ENCODE measurements around the gene TACC2. TPM values are rescaled to one million over a fixed set of nuclear protein-coding genes. Genes with fewer than 3 reads are reported as not detected.

Gene TACC2
- total RNA-seq, 1 experiment from 2014 or later, result 15.8 TPM

DNA sequence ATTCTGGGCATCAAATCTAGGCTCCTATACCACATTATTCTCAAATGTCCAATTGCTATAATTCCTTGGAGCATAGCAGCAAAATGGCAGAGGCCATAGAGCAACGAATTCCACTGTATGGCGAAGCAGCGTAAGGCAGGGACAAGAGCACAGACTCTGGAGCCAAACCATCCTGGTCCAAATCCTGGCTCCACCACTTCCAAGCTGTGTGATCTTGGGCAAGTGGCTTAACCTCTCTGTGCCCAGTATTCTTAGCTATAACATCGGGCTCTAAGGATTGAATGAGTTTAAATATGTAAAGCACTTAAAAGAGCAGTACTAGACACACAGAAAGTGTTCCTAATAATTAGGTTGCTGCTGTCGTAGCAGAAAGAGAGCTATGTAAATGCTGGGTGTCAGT, 56.2 kb downstream of the TACC2 start:
- Histone ChIP-seq H2AFZ (no peak overlapping the region), H3K27me3 (ENCODE audit: insufficient read depth, low read depth) (no peaks in the 10 kb centered on the region), H3K4me3 (no peak overlapping the region), H3K36me3 (ENCODE audit: low read depth) (no peaks in the 10 kb centered on the region), H3K9me3 (ENCODE audit: insufficient read depth, low read depth) (no peaks in the 10 kb centered on the region), H3F3A (ENCODE audit: insufficient read depth, low read depth) (no peaks in the 10 kb centered on the region), H3K27ac (no peak overlapping the region), H4K20me1 (ENCODE audit: insufficient read depth) (no peaks in the 10 kb centered on the region), H3K4me2 (no peak overlapping the region), H3K9me2 (ENCODE audit: insufficient read depth) (no peaks in the 10 kb centered on the region), H3K79me2 (ENCODE audit: low read depth) (no peaks in the 10 kb centered on the region), H3K4me1 (replicated peaks; ENCODE audit: insufficient read depth) (peaks cover 8% of the 10 kb centered on the region)
- CTCF ChIA-PET, result interaction anchor here (0.6 kb wide), 1 partner anchor 9 kb away, joined by 3 read pairs; no protein-coding TSS in a partner anchor
- BruUV-seq (replicated peaks), result no TSS peak
- intact Hi-C loops (cut with micrococcal nuclease; ENCODE audit: unreplicated experiment), result no loop called here
- POLR2A ChIA-PET (ENCODE audit: unreplicated experiment), result no interaction called here
- DNase-seq, result no peak
- TF ChIP-seq, protein P1, sequence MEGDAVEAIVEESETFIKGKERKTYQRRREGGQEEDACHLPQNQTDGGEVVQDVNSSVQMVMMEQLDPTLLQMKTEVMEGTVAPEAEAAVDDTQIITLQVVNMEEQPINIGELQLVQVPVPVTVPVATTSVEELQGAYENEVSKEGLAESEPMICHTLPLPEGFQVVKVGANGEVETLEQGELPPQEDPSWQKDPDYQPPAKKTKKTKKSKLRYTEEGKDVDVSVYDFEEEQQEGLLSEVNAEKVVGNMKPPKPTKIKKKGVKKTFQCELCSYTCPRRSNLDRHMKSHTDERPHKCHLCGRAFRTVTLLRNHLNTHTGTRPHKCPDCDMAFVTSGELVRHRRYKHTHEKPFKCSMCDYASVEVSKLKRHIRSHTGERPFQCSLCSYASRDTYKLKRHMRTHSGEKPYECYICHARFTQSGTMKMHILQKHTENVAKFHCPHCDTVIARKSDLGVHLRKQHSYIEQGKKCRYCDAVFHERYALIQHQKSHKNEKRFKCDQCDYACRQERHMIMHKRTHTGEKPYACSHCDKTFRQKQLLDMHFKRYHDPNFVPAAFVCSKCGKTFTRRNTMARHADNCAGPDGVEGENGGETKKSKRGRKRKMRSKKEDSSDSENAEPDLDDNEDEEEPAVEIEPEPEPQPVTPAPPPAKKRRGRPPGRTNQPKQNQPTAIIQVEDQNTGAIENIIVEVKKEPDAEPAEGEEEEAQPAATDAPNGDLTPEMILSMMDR (conservative IDR thresholded peaks at IDR 0.05), result no peak
- TF ChIP-seq EZH2 (IDR thresholded peaks at IDR 0.05; ENCODE audit: low read depth), result no peak

DNA sequence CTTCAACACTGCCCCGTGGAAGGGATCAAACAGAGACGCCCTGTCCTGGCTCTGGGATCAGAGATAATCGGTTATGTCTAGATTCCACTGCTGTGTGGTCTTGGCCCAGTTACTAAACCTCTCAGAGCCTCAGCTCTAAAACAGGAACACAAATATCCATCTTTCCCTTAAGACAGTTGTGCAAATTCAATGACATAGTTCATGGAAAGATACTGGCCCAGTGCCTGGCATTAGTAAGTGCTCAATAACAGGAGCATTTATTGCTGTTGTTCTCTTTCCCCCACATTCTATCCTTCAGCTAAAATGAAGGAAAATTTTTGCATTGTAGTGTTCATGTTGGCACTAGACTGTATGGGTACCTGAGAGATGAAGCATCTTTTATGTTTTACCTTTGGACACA, 58.6 kb downstream of the TACC2 start:
- Histone ChIP-seq H3K4me1 (replicated peaks; ENCODE audit: insufficient read depth) (peaks cover 14% of the 10 kb centered on the region), H3K79me2 (ENCODE audit: low read depth) (no peaks in the 10 kb centered on the region), H3K4me2 (no peak overlapping the region), H2AFZ (no peak overlapping the region), H3K27me3 (ENCODE audit: insufficient read depth, low read depth) (no peaks in the 10 kb centered on the region), H3K9me2 (ENCODE audit: insufficient read depth) (no peaks in the 10 kb centered on the region), H3K36me3 (ENCODE audit: low read depth) (no peaks in the 10 kb centered on the region), H3F3A (ENCODE audit: insufficient read depth, low read depth) (no peaks in the 10 kb centered on the region), H4K20me1 (ENCODE audit: insufficient read depth) (no peaks in the 10 kb centered on the region), H3K9me3 (ENCODE audit: insufficient read depth, low read depth) (no peaks in the 10 kb centered on the region), H3K4me3 (no peak overlapping the region), H3K27ac (no peak overlapping the region)
- POLR2A ChIA-PET (ENCODE audit: unreplicated experiment), result no interaction called here
- DNase-seq, result no peak
- CTCF ChIA-PET, result no interaction called here
- BruUV-seq (replicated peaks), result no TSS peak
- TF ChIP-seq EZH2 (IDR thresholded peaks at IDR 0.05; ENCODE audit: low read depth), result no peak
- TF ChIP-seq, protein P1 (conservative IDR thresholded peaks at IDR 0.05), result no peak
- intact Hi-C loops (cut with micrococcal nuclease; ENCODE audit: unreplicated experiment), result no loop called here

DNA sequence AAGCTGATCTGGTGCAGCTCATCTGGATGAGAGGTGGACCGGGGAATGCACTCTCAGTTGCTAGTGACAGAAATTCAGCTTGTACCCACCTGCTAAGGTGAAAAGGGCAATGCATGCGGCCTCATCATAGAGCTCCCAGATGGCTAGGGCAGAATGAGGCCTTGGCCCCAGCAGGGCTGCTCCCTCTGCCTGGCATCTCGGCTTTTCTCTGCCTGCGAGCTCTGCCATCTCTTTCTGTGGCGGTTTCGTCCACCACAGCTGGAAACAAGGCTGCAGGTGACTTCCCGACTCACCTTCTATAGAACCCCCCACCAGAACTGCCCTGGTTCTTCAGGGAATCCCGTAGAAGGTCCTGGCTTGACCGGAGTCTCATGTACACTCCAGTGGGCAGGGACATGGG, 60.1 kb downstream of the TACC2 start:
- Histone ChIP-seq H3K27me3 (ENCODE audit: insufficient read depth, low read depth) (no peaks in the 10 kb centered on the region), H3K79me2 (ENCODE audit: low read depth) (no peaks in the 10 kb centered on the region), H4K20me1 (ENCODE audit: insufficient read depth) (no peaks in the 10 kb centered on the region), H3K9me2 (ENCODE audit: insufficient read depth) (no peaks in the 10 kb centered on the region), H3K27ac (no peak overlapping the region), H3K4me2 (no peak overlapping the region), H3F3A (ENCODE audit: insufficient read depth, low read depth) (no peaks in the 10 kb centered on the region), H3K9me3 (ENCODE audit: insufficient read depth, low read depth) (no peaks in the 10 kb centered on the region), H2AFZ (no peak overlapping the region), H3K36me3 (ENCODE audit: low read depth) (no peaks in the 10 kb centered on the region), H3K4me3 (no peak overlapping the region), H3K4me1 (replicated peaks; ENCODE audit: insufficient read depth) (peaks cover 13% of the 10 kb centered on the region)
- intact Hi-C loops (cut with micrococcal nuclease; ENCODE audit: unreplicated experiment), result no loop called here
- ChIA-PET CTCF (no interaction called here), POLR2A (ENCODE audit: unreplicated experiment) (no interaction called here)
- DNase-seq, result no peak
- TF ChIP-seq, protein P1 (conservative IDR thresholded peaks at IDR 0.05), result no peak
- no peak for TF ChIP-seq EZH2 (IDR thresholded peaks at IDR 0.05; ENCODE audit: low read depth)
- BruUV-seq (replicated peaks), result no TSS peak
